Measurements from ENCODE around the gene AQP12A. TPM values are rescaled to one million over a fixed set of nuclear protein-coding genes. Genes with fewer than 3 reads are reported as not detected.
A peak's percentile ranks its signal among the peaks of the same experiment; 100 is the strongest.

AQP12A gene
- total RNA-seq, 1 donor from 2014 or later, result not detected

- Mint-ChIP-seq H3K27ac (ENCODE audit: unreplicated experiment) (no peak overlapping the region), H3K27me3 (ENCODE audit: unreplicated experiment) (peaks cover 23% of the 10 kb centered on the region), H3K4me1 (ENCODE audit: unreplicated experiment) (no peaks in the 10 kb centered on the region), H3K9me3 (ENCODE audit: unreplicated experiment) (no peaks in the 10 kb centered on the region), H3K4me3 (ENCODE audit: unreplicated experiment) (no peak overlapping the region), H3K36me3 (ENCODE audit: unreplicated experiment) (no peaks in the 10 kb centered on the region)
- no peak for TF ChIP-seq CTCF (IDR thresholded peaks at IDR 0.05)
- DNase-seq (ENCODE audit: extremely low spot score, unreplicated experiment), result peak; percentile 73
Measured at GRCh38 chr2:240644171-240644651, 47.5 kb upstream of the AQP12A start.

- no peaks in the 10 kb centered on the region for H3K36me3 Mint-ChIP-seq (ENCODE audit: unreplicated experiment)
- no peak overlapping the region for H3K4me3 Mint-ChIP-seq (ENCODE audit: unreplicated experiment)
- no peak overlapping the region for H3K27ac Mint-ChIP-seq (ENCODE audit: unreplicated experiment)
- H3K4me1 Mint-ChIP-seq (ENCODE audit: unreplicated experiment), result no peaks in the 10 kb centered on the region
- H3K27me3 Mint-ChIP-seq (ENCODE audit: unreplicated experiment), result peaks cover 30% of the 10 kb centered on the region
- peak; percentile 80 for DNase-seq (ENCODE audit: extremely low spot score, unreplicated experiment)
- no peak for TF ChIP-seq CTCF (IDR thresholded peaks at IDR 0.05)
- no peaks in the 10 kb centered on the region for H3K9me3 Mint-ChIP-seq (ENCODE audit: unreplicated experiment)
Measured at GRCh38 chr2:240644859-240645301, 46.8 kb upstream of the AQP12A start.

GRCh38 chr2:240645346-240645745 lies 46.3 kb upstream of the AQP12A start:
- Mint-ChIP-seq H3K4me1 (ENCODE audit: unreplicated experiment) (no peaks in the 10 kb centered on the region), H3K36me3 (ENCODE audit: unreplicated experiment) (no peaks in the 10 kb centered on the region), H3K9me3 (ENCODE audit: unreplicated experiment) (no peaks in the 10 kb centered on the region), H3K27me3 (ENCODE audit: unreplicated experiment) (peaks cover 34% of the 10 kb centered on the region), H3K27ac (ENCODE audit: unreplicated experiment) (no peak overlapping the region), H3K4me3 (ENCODE audit: unreplicated experiment) (no peak overlapping the region)
- DNase-seq (ENCODE audit: extremely low spot score, unreplicated experiment), result peak; percentile 85
- no peak for TF ChIP-seq CTCF (IDR thresholded peaks at IDR 0.05)

GRCh38 chr2:240645801-240646175 lies 45.9 kb upstream of the AQP12A start:
- no peak overlapping the region for H3K27ac Mint-ChIP-seq (ENCODE audit: unreplicated experiment)
- peaks cover 36% of the 10 kb centered on the region for H3K27me3 Mint-ChIP-seq (ENCODE audit: unreplicated experiment)
- no peak overlapping the region for H3K4me3 Mint-ChIP-seq (ENCODE audit: unreplicated experiment)
- DNase-seq (ENCODE audit: extremely low spot score, unreplicated experiment), result peak; percentile 80
- H3K36me3 Mint-ChIP-seq (ENCODE audit: unreplicated experiment), result no peaks in the 10 kb centered on the region
- H3K4me1 Mint-ChIP-seq (ENCODE audit: unreplicated experiment), result no peaks in the 10 kb centered on the region
- no peak for TF ChIP-seq CTCF (IDR thresholded peaks at IDR 0.05)
- H3K9me3 Mint-ChIP-seq (ENCODE audit: unreplicated experiment), result no peaks in the 10 kb centered on the region

GRCh38 chr2:240646176-240646899 lies 45.3 kb upstream of the AQP12A start:
- H3K9me3 Mint-ChIP-seq (ENCODE audit: unreplicated experiment), result no peaks in the 10 kb centered on the region
- H3K27ac Mint-ChIP-seq (ENCODE audit: unreplicated experiment), result no peak overlapping the region
- no peaks in the 10 kb centered on the region for H3K36me3 Mint-ChIP-seq (ENCODE audit: unreplicated experiment)
- TF ChIP-seq CTCF (IDR thresholded peaks at IDR 0.05), result no peak
- peak; percentile 82 for DNase-seq (ENCODE audit: extremely low spot score, unreplicated experiment)
- no peak overlapping the region for H3K4me3 Mint-ChIP-seq (ENCODE audit: unreplicated experiment)
- H3K27me3 Mint-ChIP-seq (ENCODE audit: unreplicated experiment), result peaks cover 42% of the 10 kb centered on the region
- no peaks in the 10 kb centered on the region for H3K4me1 Mint-ChIP-seq (ENCODE audit: unreplicated experiment)
